SK-N-SH (cell line): Measurements from ENCODE around the gene TNIP2. TPM values are rescaled to one million over a fixed set of nuclear protein-coding genes. Genes with fewer than 3 reads are reported as not detected.

Experiments used
- CTCF ChIA-PET: fragments of 300-600, 350-600 bp; formaldehyde crosslinking; extraction: SDS; loops from one replicate; lab custom pipeline; 2021; lab: Yijun Ruan, JAX
- POLR2A ChIA-PET: fragments of 350-600 bp; sonication (Branson Sonifier 250); formaldehyde crosslinking; extraction: SDS; loops from one replicate; lab custom pipeline; 2020; ENCODE audit warnings: antibody characterized with exemption, inconsistent platforms; lab: Yijun Ruan, JAX
- DNase-seq: peaks from one replicate; pipeline ENCODE4 v3.0.0; 2012
- H2AFZ ChIP-seq: fragments of 200-600 bp; sonication (generic); 2 replicates; pipeline ENCODE4 v1.8.1; 2016; ENCODE audit warnings: antibody characterized with exemption, mild to moderate bottlenecking, low read depth
- H3F3A ChIP-seq: fragments of 200-600 bp; sonication (generic); replicated peaks from 2 replicates; pipeline ENCODE3; 2016; ENCODE audit warnings: antibody characterized with exemption, mild to moderate bottlenecking; ENCODE audit not compliant: insufficient read depth
- H3K27ac ChIP-seq, 2 experiments: fragments of 200-500 bp in 1 of 2; fragments of 200-600 bp in 1 of 2; sonication (Bioruptor generic) in 1 of 2; sonication (generic), shearing (Covaris generic) in 1 of 2; 2 replicates each; pipeline versions ENCODE4 v1.5.1 to v1.6.1; 2014 to 2016; ENCODE audit warnings: low read depth in 2 of 2, inconsistent platforms in 1 of 2, low read length in 1 of 2, mild to moderate bottlenecking in 1 of 2, mixed read lengths in 1 of 2
- H3K27me3 ChIP-seq: fragments of 200-600 bp; sonication (generic), shearing (Covaris generic); 2 replicates; pipeline ENCODE4 v1.6.1; 2016; ENCODE audit warnings: mixed run types; ENCODE audit not compliant: insufficient read depth
- H3K36me3 ChIP-seq, 2 experiments: fragments of 200-500 bp in 1 of 2; fragments of 200-600 bp in 1 of 2; sonication (Bioruptor generic) in 1 of 2; sonication (generic) in 1 of 2; replicated peaks in 1 of 2; 2 replicates each; pipeline versions ENCODE3 to v1.5.1; 2014 to 2016; ENCODE audit warnings: low read length in 1 of 2, mild to moderate bottlenecking in 1 of 2; ENCODE audit not compliant: insufficient read depth in 2 of 2, control insufficient read depth in 1 of 2
- H3K4me1 ChIP-seq, 2 experiments: fragments of 200-500 bp in 1 of 2; fragments of 200-600 bp in 1 of 2; sonication (Bioruptor generic) in 1 of 2; sonication (generic), shearing (Covaris generic) in 1 of 2; 2 replicates each; pipeline versions ENCODE4 v1.5.1 to v1.6.1; 2014 to 2016; ENCODE audit warnings: low read depth in 1 of 2, low read length in 1 of 2, mixed run types in 1 of 2; ENCODE audit not compliant: insufficient read depth in 2 of 2, control insufficient read depth in 1 of 2
- H3K4me2 ChIP-seq: fragments of 200-600 bp; sonication (generic), shearing (Covaris generic); 2 replicates; pipeline ENCODE4 v1.6.1; 2017; ENCODE audit warnings: mixed run types
- H3K4me3 ChIP-seq, 2 experiments: fragments of 200-500 bp in 1 of 2; fragments of 200-600 bp in 1 of 2; sonication (Bioruptor generic) in 1 of 2; sonication (generic), shearing (Covaris generic) in 1 of 2; 2 replicates each; pipeline versions ENCODE4 v1.5.1 to v1.8.1; 2014 to 2016; ENCODE audit warnings: low read depth in 2 of 2, inconsistent platforms in 1 of 2, low read length in 1 of 2, mild to moderate bottlenecking in 1 of 2, mixed read lengths in 1 of 2, moderate library complexity in 1 of 2
- H3K79me2 ChIP-seq: fragments of 200-600 bp; sonication (generic); 2 replicates; pipeline ENCODE4 v1.8.1; 2017; ENCODE audit warnings: mild to moderate bottlenecking; ENCODE audit not compliant: insufficient read depth
- H3K9ac ChIP-seq: fragments of 200-600 bp; sonication (generic); 2 replicates; pipeline ENCODE4 v1.6.1; 2017; ENCODE audit warnings: mixed run types
- H3K9me2 ChIP-seq: fragments of 200-600 bp; sonication (generic); 2 replicates; pipeline ENCODE4 v1.6.1; 2017; ENCODE audit warnings: mixed run types
- H3K9me3 ChIP-seq: fragments of 200-600 bp; sonication (generic); 2 replicates; pipeline ENCODE4 v1.6.1; 2017; ENCODE audit warnings: mixed run types, mild to moderate bottlenecking, moderate library complexity
- H4K20me1 ChIP-seq: fragments of 200-600 bp; sonication (generic); 2 replicates; pipeline ENCODE4 v1.6.1; 2017; ENCODE audit warnings: mild to moderate bottlenecking, mixed run types; ENCODE audit not compliant: insufficient read depth
- CHD2 ChIP-seq: fragments of 150-350 bp; IDR thresholded peaks from 2 replicates; pipeline ENCODE4 v1.6.1; 2018; ENCODE audit warnings: low read length; ENCODE audit not compliant: partially characterized antibody
- ELF1 ChIP-seq: IDR thresholded peaks from 2 replicates; pipeline ENCODE4 v1.4.0; 2012
- EP300 ChIP-seq, 2 experiments: IDR thresholded peaks; 2 replicates each; pipeline versions ENCODE4 v1.4.0 to v1.6.1; 2012; ENCODE audit warnings: borderline replicate concordance in 1 of 2, low read depth in 1 of 2, low read length in 1 of 2
- EZH2phosphoT487 ChIP-seq: fragments of 200-600 bp; sonication (generic); IDR thresholded peaks from 2 replicates; pipeline ENCODE4 v1.6.1; 2017; ENCODE audit warnings: low read depth, mixed run types, mild to moderate bottlenecking, antibody characterized with exemption, moderate library complexity, borderline replicate concordance
- FOXM1 ChIP-seq: IDR thresholded peaks from 2 replicates; pipeline ENCODE4 v1.4.0; 2012; ENCODE audit warnings: low read depth, mild to moderate bottlenecking
- JUND ChIP-seq: IDR thresholded peaks from 2 replicates; pipeline ENCODE4 v1.4.0; 2012
- MEF2A ChIP-seq: IDR thresholded peaks from 2 replicates; pipeline ENCODE4 v1.4.0; 2012; ENCODE audit warnings: low read depth, borderline replicate concordance
- NFIC ChIP-seq: IDR thresholded peaks from 2 replicates; pipeline ENCODE4 v1.4.0; 2012; ENCODE audit warnings: borderline replicate concordance
- RCOR1 ChIP-seq: fragments of 150-350 bp; IDR thresholded peaks from 2 replicates; pipeline ENCODE4 v1.6.1; 2017; ENCODE audit warnings: antibody characterized with exemption, low read length
- RXRA ChIP-seq: IDR thresholded peaks from 2 replicates; pipeline ENCODE4 v1.4.0; 2012; ENCODE audit warnings: low read depth, mild to moderate bottlenecking, borderline replicate concordance
- TAF1 ChIP-seq: IDR thresholded peaks from 2 replicates; pipeline ENCODE4 v1.6.1; 2012; ENCODE audit warnings: low read depth, mild to moderate bottlenecking, low read length, moderate library complexity, borderline replicate concordance
- YY1 ChIP-seq: IDR thresholded peaks from 2 replicates; pipeline ENCODE4 v1.4.0; 2012; ENCODE audit warnings: low read depth, mild to moderate bottlenecking
- WGBS: methylation state at CpG from one replicate; pipeline ENCODE4 v1.1.6; 2017; ENCODE audit warnings: low lambda C conversion rate; 5-methylcytosine and 5-hydroxymethylcytosine counted together
- polyA plus RNA-seq, 3 experiments: library from polyadenylated mRNA; depleted of rRNA; stranded (reverse); fragments of >200 nt; gene quantifications; 2 replicates each; pipeline ENCODE4 v1.2.3, GENCODE V29; 2012
- TF ChIP-seq, protein P1 (sequence below): IDR thresholded peaks from 2 replicates; pipeline ENCODE4 v1.4.0; 2012; ENCODE audit warnings: low read depth, borderline replicate concordance
- TF ChIP-seq, protein P2 (sequence below): IDR thresholded peaks from 2 replicates; pipeline ENCODE4 v1.6.1; 2012; ENCODE audit warnings: mild to moderate bottlenecking, low read depth, low read length, moderate library complexity

Gene TNIP2
- polyA plus RNA-seq, 1 of the 3 experiments (the other 2 are of a cell fraction) = 78.9 TPM

GRCh38 chr4:2725380-2725779, 30.8 kb downstream of the TNIP2 start (continued):
- TF ChIP-seq RXRA = no peak
- TF ChIP-seq TAF1 = no peak
- TF ChIP-seq, all 33 proteins: peak for 0

DNA sequence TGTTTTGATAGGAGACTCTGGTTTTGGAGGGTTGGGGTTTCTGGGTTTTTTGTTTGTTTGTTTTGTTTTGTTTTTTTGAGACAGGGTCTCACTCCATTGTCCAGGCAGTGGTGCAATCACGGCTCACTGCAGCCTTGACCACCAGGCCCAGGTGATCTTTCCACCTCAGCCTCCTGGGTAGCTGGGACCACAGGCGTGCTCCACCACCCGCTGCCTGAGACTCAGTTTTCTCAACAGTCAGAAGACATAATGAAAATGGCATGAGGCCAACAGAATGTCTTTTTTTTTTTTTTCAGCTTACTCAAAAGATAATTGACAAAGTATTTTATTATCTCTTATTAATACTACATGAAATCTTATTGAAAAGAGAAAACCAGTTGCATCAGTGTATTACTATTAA, 32.4 kb downstream of the TNIP2 start:
- Histone ChIP-seq H3K79me2 (no peaks in the 10 kb centered on the region), H3K4me2 (no peak overlapping the region), H3K27me3 (no peaks in the 10 kb centered on the region), H3K9me3 (no peaks in the 10 kb centered on the region)
- no peak for DNase-seq
- no peak for TF ChIP-seq JUND
- no peak for TF ChIP-seq ELF1
- no peak for TF ChIP-seq NFIC
- TF ChIP-seq, protein P1, sequence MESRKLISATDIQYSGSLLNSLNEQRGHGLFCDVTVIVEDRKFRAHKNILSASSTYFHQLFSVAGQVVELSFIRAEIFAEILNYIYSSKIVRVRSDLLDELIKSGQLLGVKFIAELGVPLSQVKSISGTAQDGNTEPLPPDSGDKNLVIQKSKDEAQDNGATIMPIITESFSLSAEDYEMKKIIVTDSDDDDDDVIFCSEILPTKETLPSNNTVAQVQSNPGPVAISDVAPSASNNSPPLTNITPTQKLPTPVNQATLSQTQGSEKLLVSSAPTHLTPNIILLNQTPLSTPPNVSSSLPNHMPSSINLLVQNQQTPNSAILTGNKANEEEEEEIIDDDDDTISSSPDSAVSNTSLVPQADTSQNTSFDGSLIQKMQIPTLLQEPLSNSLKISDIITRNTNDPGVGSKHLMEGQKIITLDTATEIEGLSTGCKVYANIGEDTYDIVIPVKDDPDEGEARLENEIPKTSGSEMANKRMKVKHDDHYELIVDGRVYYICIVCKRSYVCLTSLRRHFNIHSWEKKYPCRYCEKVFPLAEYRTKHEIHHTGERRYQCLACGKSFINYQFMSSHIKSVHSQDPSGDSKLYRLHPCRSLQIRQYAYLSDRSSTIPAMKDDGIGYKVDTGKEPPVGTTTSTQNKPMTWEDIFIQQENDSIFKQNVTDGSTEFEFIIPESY = no peak
- TF ChIP-seq TAF1 = no peak
- TF ChIP-seq CHD2 = no peak
- TF ChIP-seq, protein P2, sequence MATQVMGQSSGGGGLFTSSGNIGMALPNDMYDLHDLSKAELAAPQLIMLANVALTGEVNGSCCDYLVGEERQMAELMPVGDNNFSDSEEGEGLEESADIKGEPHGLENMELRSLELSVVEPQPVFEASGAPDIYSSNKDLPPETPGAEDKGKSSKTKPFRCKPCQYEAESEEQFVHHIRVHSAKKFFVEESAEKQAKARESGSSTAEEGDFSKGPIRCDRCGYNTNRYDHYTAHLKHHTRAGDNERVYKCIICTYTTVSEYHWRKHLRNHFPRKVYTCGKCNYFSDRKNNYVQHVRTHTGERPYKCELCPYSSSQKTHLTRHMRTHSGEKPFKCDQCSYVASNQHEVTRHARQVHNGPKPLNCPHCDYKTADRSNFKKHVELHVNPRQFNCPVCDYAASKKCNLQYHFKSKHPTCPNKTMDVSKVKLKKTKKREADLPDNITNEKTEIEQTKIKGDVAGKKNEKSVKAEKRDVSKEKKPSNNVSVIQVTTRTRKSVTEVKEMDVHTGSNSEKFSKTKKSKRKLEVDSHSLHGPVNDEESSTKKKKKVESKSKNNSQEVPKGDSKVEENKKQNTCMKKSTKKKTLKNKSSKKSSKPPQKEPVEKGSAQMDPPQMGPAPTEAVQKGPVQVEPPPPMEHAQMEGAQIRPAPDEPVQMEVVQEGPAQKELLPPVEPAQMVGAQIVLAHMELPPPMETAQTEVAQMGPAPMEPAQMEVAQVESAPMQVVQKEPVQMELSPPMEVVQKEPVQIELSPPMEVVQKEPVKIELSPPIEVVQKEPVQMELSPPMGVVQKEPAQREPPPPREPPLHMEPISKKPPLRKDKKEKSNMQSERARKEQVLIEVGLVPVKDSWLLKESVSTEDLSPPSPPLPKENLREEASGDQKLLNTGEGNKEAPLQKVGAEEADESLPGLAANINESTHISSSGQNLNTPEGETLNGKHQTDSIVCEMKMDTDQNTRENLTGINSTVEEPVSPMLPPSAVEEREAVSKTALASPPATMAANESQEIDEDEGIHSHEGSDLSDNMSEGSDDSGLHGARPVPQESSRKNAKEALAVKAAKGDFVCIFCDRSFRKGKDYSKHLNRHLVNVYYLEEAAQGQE = no peak
- TF ChIP-seq RCOR1 = no peak
- TF ChIP-seq, all 33 proteins: peak for 0
- H3K9me2 ChIP-seq = no peaks in the 10 kb centered on the region
- H2AFZ ChIP-seq = no peak overlapping the region
- no peak overlapping the region for H3K27ac ChIP-seq
- whole genome bisulfite sequencing = 100% methylated on average over 3 of the region's 3 CpGs
- no peaks in the 10 kb centered on the region for H3K4me1 ChIP-seq
- no peak overlapping the region for H3K9ac ChIP-seq
- peaks cover 15 to 20% of the 10 kb centered on the region in 2 experiments for H3K36me3 ChIP-seq
- POLR2A ChIA-PET = no interaction called here
- CTCF ChIA-PET = interaction anchor here (1.9 kb wide), 1 partner anchor 10 kb away, joined by 7 read pairs; no protein-coding TSS in a partner anchor
- no peaks in the 10 kb centered on the region for H4K20me1 ChIP-seq
- peaks cover 8% of the 10 kb centered on the region for H3F3A ChIP-seq
- no peak overlapping the region for H3K4me3 ChIP-seq

GRCh38 chr4:2722033-2722432, 34.1 kb downstream of the TNIP2 start:
- Histone ChIP-seq H2AFZ (no peak overlapping the region), H3K27ac (no peak overlapping the region), H3K4me2 (no peak overlapping the region), H3K79me2 (no peaks in the 10 kb centered on the region), H3K4me3 (no peak overlapping the region), H3K27me3 (no peaks in the 10 kb centered on the region), H3K9ac (no peak overlapping the region), H3F3A (peaks cover 8% of the 10 kb centered on the region), H3K9me3 (no peaks in the 10 kb centered on the region), H4K20me1 (no peaks in the 10 kb centered on the region), H3K36me3 (peaks cover 17 to 32% of the 10 kb centered on the region in 2 experiments), H3K9me2 (no peaks in the 10 kb centered on the region), H3K4me1 (no peaks in the 10 kb centered on the region)
- 100% methylated on average over 8 of the region's 9 CpGs for WGBS
- POLR2A ChIA-PET = no interaction called here
- CTCF ChIA-PET = no interaction called here
- no peak for DNase-seq
- TF ChIP-seq JUND = no peak
- TF ChIP-seq YY1 = no peak
- no peak for TF ChIP-seq TAF1
- no peak for TF ChIP-seq MEF2A
- TF ChIP-seq RXRA = no peak
- no peak for TF ChIP-seq EP300 (IDR thresholded peaks at IDR 0.05; ENCODE audit: borderline replicate concordance in 1 of 2, low read depth in 1 of 2, low read length in 1 of 2)
- TF ChIP-seq, protein P2 = no peak
- no peak for TF ChIP-seq EZH2phosphoT487
- TF ChIP-seq FOXM1 = no peak
